NCI-H1092 (cell line): ENCODE measurements around the gene MARCHF6.
A peak's percentile ranks its signal among the peaks of the same experiment; 100 is the strongest.
"Not testable (repeated sequence)": the region's sequence is repeated elsewhere in the genome, so short reads cannot be mapped to it uniquely, and the experiment has no call there.

ENCODE experiments used
- DNase-seq: peaks from one replicate; lab custom pipeline; 2025; lab: John Stamatoyannopoulos, UW

Gene MARCHF6

DNA sequence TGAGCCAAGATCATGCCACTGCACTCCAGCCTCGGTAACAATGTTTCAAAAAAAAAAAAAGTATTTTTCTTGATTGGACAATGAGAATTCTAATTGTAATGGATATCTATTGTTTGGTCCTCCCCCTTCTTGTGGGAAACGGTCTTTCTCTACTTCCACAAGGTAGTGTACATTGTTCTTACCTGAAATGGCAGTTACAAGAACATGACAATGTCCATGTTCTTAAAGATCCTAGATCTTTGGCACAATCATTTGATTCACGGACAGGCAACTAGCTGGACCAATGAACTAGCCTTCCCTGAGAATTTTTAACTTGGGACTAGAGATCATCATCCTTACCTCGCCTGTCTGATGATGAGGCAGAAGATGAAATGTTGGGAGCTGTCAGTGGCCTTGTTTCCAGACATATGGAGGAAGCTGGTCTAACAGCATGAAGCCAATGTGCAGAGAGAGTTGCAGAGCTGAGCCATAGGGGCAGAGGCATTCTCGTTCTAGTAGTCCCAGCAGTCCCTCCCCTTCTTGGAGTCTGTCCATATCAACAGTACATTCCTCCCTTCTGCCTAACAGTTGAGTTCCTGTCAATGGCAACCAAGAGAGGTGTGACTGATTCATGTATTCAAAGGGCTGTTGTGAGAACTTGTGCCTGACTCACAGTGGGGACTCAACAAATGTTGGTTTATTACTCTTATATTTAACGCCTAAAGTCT lies 2.1 kb upstream of the MARCHF6 start:
- no peak for DNase-seq

GRCh38 chr5:10351919-10352318 lies 1.6 kb upstream of the MARCHF6 start:
- no peak for DNase-seq

- peak; percentile 68 for DNase-seq
Observed at GRCh38 chr5:10352430-10353240, 860 bp upstream of the MARCHF6 start.

GRCh38 chr5:10354048-10354872 lies 765 bp downstream of the MARCHF6 start:
- no peak for DNase-seq

DNA sequence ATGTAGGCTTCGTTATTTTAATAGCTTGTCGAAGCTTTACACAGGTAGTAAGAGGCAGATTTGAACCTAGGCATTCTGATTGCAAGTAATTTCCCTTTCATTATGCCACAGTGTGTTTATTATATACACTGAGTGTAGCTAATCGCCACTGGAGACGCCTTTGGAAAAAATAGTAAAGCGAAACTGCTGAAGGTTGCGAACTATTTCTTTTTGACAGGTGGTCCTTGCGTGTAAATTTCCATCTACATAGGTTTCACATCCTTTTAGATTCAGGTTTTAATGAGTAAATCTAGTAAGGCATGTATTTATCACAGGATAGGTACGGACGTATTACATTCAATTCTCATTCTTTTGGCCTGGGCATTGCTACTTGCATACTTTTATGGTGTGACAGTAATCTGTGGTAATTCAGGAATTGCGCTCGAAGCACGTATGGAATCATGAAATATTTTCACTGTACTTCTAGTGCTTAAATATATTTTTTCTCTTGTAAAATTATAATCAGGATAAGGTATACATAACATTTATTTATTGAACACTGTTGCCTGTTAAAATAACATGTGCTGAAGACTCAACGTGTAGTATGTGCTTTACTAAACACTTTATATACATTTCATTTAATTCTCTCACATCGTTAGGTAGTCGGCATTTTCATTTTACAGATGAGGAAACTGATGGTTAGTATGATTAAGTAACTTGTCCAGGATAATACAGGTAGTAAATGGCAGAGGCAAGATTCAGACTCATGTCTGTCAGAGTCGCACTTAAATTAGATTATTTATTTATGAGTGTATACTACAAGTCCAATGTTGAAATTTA lies 1.8 kb downstream of the MARCHF6 start:
- no peak for DNase-seq

DNA sequence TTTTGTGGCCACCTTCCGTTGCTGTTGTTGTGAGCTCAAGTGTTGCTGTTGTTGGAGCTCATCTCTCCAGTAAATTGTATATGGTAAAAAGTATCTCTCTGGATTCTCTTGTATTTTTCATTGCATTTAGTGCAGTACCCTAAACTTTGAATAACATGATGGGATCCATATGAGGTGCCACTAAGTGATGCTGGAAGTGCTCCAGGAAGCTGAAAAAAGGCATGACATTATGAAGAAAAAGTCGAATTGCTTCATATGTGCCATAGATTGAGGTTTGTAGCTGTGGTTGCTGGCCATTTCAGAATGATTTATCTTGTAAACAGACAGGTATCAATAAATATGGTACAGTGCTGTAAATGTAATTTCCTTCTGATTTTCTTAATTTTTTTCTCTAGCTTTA lies 5.5 kb downstream of the MARCHF6 start:
- no peak for DNase-seq

DNA sequence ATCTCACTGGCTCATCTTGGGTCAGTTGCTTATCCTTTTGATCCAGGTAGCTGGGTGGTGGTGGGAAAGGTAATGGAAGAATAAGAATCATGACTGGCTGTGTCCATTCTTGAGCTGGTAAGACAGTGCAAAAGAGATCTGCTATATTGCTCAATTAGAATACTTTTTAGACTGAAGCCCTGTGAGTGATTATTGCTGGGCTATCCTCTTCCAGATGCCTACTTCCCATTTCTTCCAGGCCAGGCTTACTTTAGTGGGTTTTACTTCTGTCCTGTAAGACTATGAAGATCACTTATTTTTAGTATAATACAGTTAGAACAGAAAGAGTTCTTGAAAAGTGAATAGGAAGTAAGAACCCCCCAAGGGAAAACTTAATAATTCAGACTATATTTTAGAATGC lies 7.2 kb downstream of the MARCHF6 start:
- DNase-seq, result no peak

GRCh38 chr5:10363519-10364185 lies 10.2 kb downstream of the MARCHF6 start:
- DNase-seq, result no peak

DNA sequence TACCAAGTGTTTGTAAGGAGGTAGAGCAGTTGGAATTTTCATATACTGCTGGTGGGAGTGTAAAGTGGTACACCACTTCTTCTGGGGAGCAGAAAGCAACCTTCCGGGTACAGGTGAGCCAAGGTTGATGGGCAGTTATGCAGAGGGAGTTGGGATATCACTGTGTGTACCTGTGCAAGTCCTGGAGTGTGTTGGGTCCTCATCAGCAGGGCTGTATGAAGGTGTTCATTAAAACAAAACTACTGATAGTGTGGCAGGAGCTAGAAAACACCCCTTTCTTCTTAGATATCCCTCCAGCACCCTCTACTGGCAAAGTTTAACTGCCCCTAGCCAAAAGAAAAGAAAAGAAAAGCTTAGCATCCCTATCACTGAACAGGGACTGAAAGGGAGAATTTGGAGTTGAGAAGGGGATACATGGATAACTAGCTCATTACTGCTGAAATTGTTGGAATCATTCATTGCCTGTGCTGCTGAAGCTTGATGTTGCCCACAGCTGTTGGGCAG lies 10.7 kb downstream of the MARCHF6 start:
- DNase-seq, result no peak

- DNase-seq, result no peak
Observed at GRCh38 chr5:10365782-10366181, 12.3 kb downstream of the MARCHF6 start.

GRCh38 chr5:10366310-10367272 lies 13.1 kb downstream of the MARCHF6 start:
- no peak for DNase-seq

DNA sequence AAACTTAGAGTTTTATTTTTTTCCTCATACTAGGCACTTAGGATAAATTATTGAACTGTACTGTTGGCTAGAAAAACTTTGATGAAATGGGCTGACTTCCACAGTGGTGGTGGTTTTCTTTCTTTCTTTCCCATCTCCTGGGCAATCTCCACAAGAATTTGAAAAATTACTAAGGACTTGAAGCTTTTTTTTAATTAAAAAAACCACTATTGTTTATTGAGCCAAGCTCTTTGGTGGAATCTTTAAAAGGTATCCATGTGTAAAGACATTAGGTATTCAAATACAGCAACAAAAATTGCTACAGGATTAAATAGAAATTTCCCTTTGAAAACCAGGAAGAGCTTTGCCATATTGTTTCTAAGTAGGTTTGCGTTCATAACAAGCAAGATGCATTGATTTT lies 14.1 kb downstream of the MARCHF6 start:
- no peak for DNase-seq

GRCh38 chr5:10370931-10371330 lies 17.4 kb downstream of the MARCHF6 start:
- no peak for DNase-seq

DNA sequence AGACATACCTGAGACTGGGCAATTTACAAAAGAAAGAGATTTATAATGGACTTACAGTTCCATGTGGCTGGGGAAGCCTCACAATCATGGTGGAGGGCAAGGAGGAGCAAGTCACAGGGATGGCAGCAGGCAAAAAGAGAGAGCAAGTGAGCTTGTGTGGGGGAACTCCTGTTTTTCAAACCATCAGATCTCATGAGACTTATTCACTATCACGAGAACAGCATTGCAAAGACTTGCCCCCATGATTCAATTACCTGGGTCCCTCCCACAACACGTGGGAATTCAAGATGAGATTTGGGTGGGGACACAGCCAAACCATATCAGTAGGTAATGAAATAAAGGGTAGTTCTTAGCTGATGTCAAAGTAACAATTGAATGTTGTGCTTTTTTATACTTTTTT lies 17.9 kb downstream of the MARCHF6 start:
- not testable (repeated sequence) for DNase-seq

- no peak for DNase-seq
Observed at GRCh38 chr5:10372726-10373709, 19.5 kb downstream of the MARCHF6 start.

- no peak for DNase-seq
Observed at GRCh38 chr5:10374046-10375022, 20.8 kb downstream of the MARCHF6 start.

GRCh38 chr5:10375146-10375545 lies 21.7 kb downstream of the MARCHF6 start:
- DNase-seq, result not testable (repeated sequence)
